ENCODE results near the gene TIAM1.
"Not testable (repeated sequence)": the region's sequence is repeated elsewhere in the genome, so short reads cannot be mapped to it uniquely, and the experiment has no call there.

TIAM1 gene

GRCh38 chr21:31260790-31261189 lies 83.3 kb downstream of the TIAM1 start:
- in situ Hi-C loops (cut with MboI; ENCODE audit: low sequenced_read_pairs), result no loop called here

GRCh38 chr21:31258073-31258472 lies 86.0 kb downstream of the TIAM1 start:
- in situ Hi-C loops (cut with MboI; ENCODE audit: low sequenced_read_pairs), result no loop called here

GRCh38 chr21:31257265-31257664 lies 86.8 kb downstream of the TIAM1 start:
- in situ Hi-C loops (cut with MboI; ENCODE audit: low sequenced_read_pairs), result no loop called here

DNA sequence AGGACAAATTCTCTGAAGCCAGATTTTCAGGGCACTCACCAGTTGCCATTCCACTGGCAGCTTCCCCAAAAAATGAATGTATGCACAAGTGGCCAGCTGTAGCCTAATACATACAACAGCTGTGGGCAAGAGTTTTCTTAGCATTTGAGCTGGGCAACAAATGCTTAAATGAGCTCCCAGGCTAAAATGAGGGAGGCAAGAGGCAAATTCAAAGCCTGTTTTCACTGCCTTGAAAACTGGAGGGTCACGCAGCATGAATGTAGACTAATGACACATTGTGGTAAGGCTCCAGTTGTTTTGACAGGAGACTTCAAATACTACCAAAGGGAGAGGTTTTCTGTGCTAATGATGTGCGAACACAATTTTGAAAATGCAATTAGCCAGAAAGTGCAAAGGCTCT lies 88.2 kb downstream of the TIAM1 start:
- in situ Hi-C loops (cut with MboI; ENCODE audit: low sequenced_read_pairs), result no loop called here

GRCh38 chr21:31255036-31255435 lies 89.0 kb downstream of the TIAM1 start:
- in situ Hi-C loops (cut with MboI; ENCODE audit: low sequenced_read_pairs), result no loop called here

DNA sequence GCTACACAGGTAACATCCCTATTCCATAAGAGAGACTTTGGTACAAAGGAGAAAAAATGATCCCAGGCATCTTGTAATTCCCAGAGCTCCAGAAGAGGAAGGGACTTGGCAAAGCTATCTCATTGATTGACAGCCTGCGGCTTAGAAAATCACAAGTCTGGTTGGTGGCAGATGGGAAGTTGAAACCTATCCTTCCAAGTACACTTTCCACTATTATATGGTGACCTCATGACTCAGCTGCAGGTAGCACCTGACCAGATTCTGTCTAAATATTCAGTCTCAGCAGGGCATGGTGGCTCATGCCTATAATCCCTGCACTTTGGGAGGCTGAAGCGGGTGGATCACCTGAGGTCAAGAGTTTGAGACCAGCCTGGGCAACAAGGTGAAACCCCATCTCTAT lies 89.9 kb downstream of the TIAM1 start:
- in situ Hi-C loops (cut with MboI; ENCODE audit: low sequenced_read_pairs), result no loop called here

GRCh38 chr21:31253684-31254083 lies 90.4 kb downstream of the TIAM1 start:
- in situ Hi-C loops (cut with MboI; ENCODE audit: low sequenced_read_pairs), result no loop called here

GRCh38 chr21:31252611-31253010 lies 91.5 kb downstream of the TIAM1 start:
- in situ Hi-C loops (cut with MboI; ENCODE audit: low sequenced_read_pairs), result no loop called here

GRCh38 chr21:31252091-31252490 lies 92.0 kb downstream of the TIAM1 start:
- in situ Hi-C loops (cut with MboI; ENCODE audit: low sequenced_read_pairs), result no loop called here

- in situ Hi-C loops (cut with MboI; ENCODE audit: low sequenced_read_pairs), result no loop called here
These were observed 92.4 kb downstream of the TIAM1 start for GRCh38 chr21:31251686-31252085.

DNA sequence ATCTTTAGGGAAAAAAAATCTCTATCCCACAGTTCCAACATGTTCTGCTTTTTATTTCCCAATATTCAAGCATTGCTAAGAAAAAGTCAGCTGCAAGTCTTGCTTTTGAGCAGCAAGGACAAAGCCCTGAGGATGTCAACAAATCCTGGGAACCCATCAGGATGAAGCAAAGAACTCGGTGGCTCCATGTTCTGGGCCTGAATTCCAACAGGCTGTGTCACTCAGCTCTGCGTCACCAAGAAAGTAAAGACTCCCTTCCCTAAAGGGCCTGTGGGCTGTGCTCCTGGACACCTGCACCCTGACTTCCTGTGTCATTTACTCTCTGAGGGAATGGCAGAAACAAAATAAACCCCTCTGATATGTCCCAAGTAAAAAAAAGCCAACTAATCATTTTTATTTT lies 95.5 kb downstream of the TIAM1 start:
- in situ Hi-C loops (cut with MboI; ENCODE audit: low sequenced_read_pairs), result no loop called here

GRCh38 chr21:31243611-31244010 lies 100.5 kb downstream of the TIAM1 start:
- in situ Hi-C loops (cut with MboI; ENCODE audit: low sequenced_read_pairs), result no loop called here

- in situ Hi-C loops (cut with MboI; ENCODE audit: low sequenced_read_pairs), result no loop called here
These were observed 107.5 kb downstream of the TIAM1 start for GRCh38 chr21:31236528-31236927.

GRCh38 chr21:31235671-31236450 lies 108.2 kb downstream of the TIAM1 start:
- in situ Hi-C loops (cut with MboI; ENCODE audit: low sequenced_read_pairs), result no loop called here

GRCh38 chr21:31234936-31235335 lies 109.1 kb downstream of the TIAM1 start:
- in situ Hi-C loops (cut with MboI; ENCODE audit: low sequenced_read_pairs), result no loop called here

DNA sequence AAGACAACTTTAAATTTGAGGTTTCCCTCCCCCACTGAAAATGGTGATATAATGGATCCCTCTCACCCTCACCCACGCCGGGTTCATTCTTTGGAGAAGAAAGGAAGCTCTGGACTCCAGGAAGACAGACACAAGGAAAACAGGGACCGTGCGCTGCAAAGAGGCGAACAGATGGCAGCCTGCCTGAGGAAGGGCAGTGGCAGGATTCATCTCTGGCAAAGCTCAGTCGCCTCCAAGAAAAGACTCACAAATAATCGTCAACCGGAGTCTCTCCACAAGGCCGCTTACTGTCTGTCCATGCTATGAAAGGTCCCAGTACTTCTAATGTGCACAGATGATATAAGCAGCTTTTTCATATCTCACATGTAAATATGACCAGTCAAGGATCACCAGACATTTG lies 110.3 kb downstream of the TIAM1 start:
- in situ Hi-C loops (cut with MboI; ENCODE audit: low sequenced_read_pairs), result no loop called here

DNA sequence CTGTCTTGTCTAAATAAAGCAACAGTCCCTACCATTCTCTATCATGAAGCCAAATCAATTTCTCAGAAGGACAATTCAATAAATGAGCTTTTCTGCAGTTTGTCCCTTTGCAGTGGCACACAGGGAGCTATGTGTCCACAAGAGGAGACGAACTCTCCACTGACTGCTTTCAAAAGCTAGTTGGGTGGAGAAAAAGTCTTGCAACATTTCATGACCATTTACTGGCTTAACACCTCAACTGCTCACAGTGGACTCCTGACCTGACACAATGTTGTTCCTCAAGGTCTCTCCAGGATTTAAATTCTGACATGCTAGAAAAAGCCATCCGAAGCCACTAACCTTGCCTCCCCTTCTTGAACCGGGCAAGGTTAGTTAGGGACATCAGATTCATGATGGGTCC lies 111.7 kb downstream of the TIAM1 start:
- in situ Hi-C loops (cut with MboI; ENCODE audit: low sequenced_read_pairs), result no loop called here

- in situ Hi-C loops (cut with MboI; ENCODE audit: low sequenced_read_pairs), result no loop called here
These were observed 113.1 kb downstream of the TIAM1 start for GRCh38 chr21:31230937-31231336.

GRCh38 chr21:31228723-31229122 lies 115.3 kb downstream of the TIAM1 start:
- in situ Hi-C loops (cut with MboI; ENCODE audit: low sequenced_read_pairs), result not testable (repeated sequence)

GRCh38 chr21:31225713-31226112 lies 118.3 kb downstream of the TIAM1 start:
- in situ Hi-C loops (cut with MboI; ENCODE audit: low sequenced_read_pairs), result no loop called here

GRCh38 chr21:31222142-31222541 lies 121.9 kb downstream of the TIAM1 start:
- in situ Hi-C loops (cut with MboI; ENCODE audit: low sequenced_read_pairs), result loop anchor here (25.0 kb wide), 1 partner anchor 365 kb away; no protein-coding TSS in a partner anchor

- in situ Hi-C loops (cut with MboI; ENCODE audit: low sequenced_read_pairs), result loop anchor here (25.0 kb wide), 1 partner anchor 366 kb away; no protein-coding TSS in a partner anchor
These were observed 123.0 kb downstream of the TIAM1 start for GRCh38 chr21:31221043-31221442.

GRCh38 chr21:31220575-31220974 lies 123.5 kb downstream of the TIAM1 start:
- in situ Hi-C loops (cut with MboI; ENCODE audit: low sequenced_read_pairs), result loop anchor here (25.0 kb wide), 1 partner anchor 367 kb away; no protein-coding TSS in a partner anchor
